HG02642 (cell line): ENCODE data around the gene UAP1L1.

Source experiments
- ATAC-seq: cut with Tn5 transposase; IDR thresholded peaks from one replicate; pipeline ENCODE4 v1.9.1; 2021; ENCODE audit warnings: mild to moderate bottlenecking; ENCODE audit not compliant: unreplicated experiment, poor library complexity

Gene UAP1L1

DNA sequence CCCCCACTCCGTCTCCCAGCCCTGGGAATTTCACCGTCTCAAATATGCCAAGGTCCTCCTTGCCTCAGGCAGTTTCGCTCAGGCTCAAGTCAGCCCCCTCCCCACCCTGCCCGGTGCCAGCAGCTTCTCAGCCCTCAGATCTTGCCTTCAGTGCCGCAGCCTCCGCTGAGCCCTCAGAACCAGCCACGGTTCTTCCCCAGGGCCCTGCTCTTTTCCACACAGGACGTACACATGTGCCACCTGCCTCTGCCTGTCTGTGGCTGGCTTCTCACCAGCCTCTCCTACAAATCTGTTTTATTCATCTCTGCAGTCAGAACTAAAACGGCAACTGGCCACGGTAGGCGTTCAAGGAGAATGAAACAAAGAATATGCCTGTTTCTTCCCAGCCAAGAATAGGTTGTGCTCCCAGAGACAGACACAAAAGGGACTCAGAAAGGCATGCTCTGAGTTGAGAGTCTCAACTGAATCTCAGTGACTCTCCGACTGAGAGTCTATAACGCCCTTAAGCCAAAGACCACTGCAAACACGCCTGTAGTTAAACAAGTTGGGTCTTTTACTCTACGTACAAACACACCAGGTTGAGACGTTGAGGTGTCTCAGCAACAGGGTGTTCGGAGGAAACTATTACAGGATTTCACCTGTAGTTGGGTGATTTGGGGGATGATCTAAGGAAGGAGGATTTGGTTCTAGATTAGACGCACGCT is 51.0 kb downstream of the UAP1L1 start:
- ATAC-seq, result no peak

DNA sequence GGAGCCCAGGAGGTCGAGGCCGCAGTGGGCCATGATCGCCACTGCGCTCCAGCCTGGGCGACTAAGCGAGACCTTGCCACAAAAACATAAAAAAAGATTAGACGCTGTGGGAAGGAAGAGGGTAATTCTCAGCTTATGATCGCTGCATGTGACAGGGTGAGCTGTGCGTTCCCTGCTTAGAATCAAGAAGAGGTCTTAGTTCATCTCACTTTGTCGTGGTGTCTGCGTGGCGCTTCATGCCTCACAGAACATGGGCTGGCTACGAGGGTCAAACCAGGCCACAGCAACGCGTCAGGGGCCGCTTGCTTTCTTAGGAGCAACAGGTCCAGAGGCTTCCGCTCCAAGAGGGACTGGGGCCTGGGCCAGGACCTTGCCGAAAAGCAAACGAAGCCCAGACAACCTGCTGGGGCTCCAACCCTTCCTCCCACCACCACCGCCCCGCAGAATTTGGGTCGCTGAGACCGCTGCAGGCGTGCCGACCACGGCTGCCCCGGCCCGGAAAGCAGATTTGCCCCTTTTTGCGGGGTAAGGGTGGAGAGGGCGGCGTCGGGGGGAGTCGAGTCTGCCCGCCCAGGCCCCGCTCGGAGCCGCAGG is 51.6 kb downstream of the UAP1L1 start:
- ATAC-seq, result peak; percentile 15

DNA sequence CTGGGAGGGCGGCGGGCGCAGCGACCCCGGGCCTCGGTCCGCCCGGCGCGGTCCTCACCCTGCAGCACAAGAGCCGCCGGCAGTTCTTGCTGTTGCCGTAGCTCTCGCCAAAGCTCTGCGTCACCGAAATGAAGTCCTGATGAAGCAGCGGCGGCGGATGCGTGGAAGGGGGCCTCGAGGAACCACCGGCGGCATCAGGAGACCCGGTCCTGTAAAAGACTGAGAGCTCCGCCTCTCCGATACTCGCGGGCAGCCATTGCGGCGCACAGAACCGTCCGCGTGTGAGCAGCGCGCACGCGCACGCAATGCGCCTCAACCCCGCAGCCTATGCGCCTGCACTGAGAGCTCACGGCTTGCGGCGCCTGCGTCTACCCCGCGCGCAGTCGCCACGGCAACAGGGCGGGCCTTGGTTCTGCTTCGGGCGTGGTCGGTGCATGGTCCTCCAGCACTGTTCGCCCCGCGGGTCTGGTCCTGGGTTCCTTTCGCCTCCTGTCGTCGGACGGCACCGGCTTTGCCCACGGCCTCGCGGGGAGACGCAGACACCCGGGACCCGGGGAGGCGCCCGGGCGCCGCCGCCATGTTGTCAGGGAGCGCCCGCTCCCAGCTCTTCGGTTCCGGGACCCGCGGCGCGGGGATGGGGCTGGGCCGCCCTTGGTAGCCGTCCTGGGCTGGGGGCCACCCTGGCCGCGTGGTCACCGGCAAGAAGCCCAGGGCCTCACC is 52.3 kb downstream of the UAP1L1 start:
- peak; percentile 86 for ATAC-seq

DNA sequence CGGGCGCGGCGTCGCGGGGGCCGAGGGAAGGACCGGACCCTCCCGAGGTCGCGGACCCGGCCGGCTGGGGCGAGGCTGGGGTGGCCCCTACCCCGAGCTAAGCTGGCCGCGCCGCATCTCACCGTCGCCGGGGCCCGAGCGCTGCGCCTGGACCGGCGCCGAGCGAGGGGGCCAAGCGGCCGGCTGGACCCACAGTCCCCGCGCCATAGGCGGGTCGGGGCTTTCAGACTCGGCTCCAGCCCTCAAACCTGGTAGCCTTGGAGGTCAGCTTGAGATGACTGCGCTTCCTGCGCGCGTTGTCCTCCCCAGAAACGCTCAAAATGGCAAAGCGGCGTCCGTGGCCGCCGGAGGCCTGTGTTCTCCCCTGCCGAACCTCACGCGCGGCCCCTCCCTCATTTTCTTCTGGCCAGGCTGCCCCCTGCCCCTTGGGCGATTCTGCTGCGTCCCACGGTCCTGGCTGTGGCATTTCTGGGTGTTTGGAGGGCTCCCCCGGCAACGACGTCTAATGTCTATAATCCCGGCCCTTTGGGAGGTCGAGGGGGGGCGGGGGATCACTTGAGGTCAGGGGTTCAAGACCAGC is 52.9 kb downstream of the UAP1L1 start:
- no peak for ATAC-seq
